Activated T-cell treated with anti-CD3 and anti-CD28 coated beads for 24 hours (primary cell): Measurements from ENCODE around the gene MDM1.

Experiments used
- DNase-seq: peaks from one replicate; pipeline ENCODE4 v3.0.0-alpha.2; 2020; ENCODE audit warnings: low read depth

MDM1 gene

GRCh38 chr12:68356060-68356695 is 24.0 kb upstream of the MDM1 start:
- no peak for DNase-seq

- DNase-seq = no peak
Observed at GRCh38 chr12:68354977-68355541, 22.9 kb upstream of the MDM1 start.

GRCh38 chr12:68352067-68352466 is 19.9 kb upstream of the MDM1 start:
- no peak for DNase-seq

- no peak for DNase-seq
Observed at GRCh38 chr12:68350753-68351152, 18.6 kb upstream of the MDM1 start.

GRCh38 chr12:68349921-68350606 is 17.9 kb upstream of the MDM1 start:
- DNase-seq = no peak

GRCh38 chr12:68349220-68349621 is 17.1 kb upstream of the MDM1 start:
- no peak for DNase-seq

GRCh38 chr12:68348419-68348818 is 16.3 kb upstream of the MDM1 start:
- no peak for DNase-seq

GRCh38 chr12:68345763-68346162 is 13.6 kb upstream of the MDM1 start:
- DNase-seq = no peak

- DNase-seq = no peak
Observed at GRCh38 chr12:68344126-68344525, 12.0 kb upstream of the MDM1 start.

GRCh38 chr12:68342966-68343365 is 10.8 kb upstream of the MDM1 start:
- no peak for DNase-seq

GRCh38 chr12:68341822-68342221 is 9.7 kb upstream of the MDM1 start:
- no peak for DNase-seq

GRCh38 chr12:68340404-68341270 is 8.5 kb upstream of the MDM1 start:
- DNase-seq = no peak

GRCh38 chr12:68336889-68337303 is 4.7 kb upstream of the MDM1 start:
- no peak for DNase-seq

- DNase-seq = no peak
Observed at GRCh38 chr12:68335462-68335861, 3.3 kb upstream of the MDM1 start.

GRCh38 chr12:68334132-68334531 is 2.0 kb upstream of the MDM1 start:
- no peak for DNase-seq

GRCh38 chr12:68332728-68333630 is 817 bp upstream of the MDM1 start:
- no peak for DNase-seq

GRCh38 chr12:68331500-68331868 is 678 bp downstream of the MDM1 start:
- no peak for DNase-seq

GRCh38 chr12:68327896-68328295 is 4.3 kb downstream of the MDM1 start:
- DNase-seq = no peak

GRCh38 chr12:68326716-68327115 is 5.4 kb downstream of the MDM1 start:
- no peak for DNase-seq

- no peak for DNase-seq
Observed at GRCh38 chr12:68325966-68326365, 6.2 kb downstream of the MDM1 start.

- no peak for DNase-seq
Observed at GRCh38 chr12:68324531-68324930, 7.6 kb downstream of the MDM1 start.

- DNase-seq = no peak
Observed at GRCh38 chr12:68321140-68321539, 11.0 kb downstream of the MDM1 start.
